ENCODE data around the gene RAB38.

The RAB38 gene

DNA sequence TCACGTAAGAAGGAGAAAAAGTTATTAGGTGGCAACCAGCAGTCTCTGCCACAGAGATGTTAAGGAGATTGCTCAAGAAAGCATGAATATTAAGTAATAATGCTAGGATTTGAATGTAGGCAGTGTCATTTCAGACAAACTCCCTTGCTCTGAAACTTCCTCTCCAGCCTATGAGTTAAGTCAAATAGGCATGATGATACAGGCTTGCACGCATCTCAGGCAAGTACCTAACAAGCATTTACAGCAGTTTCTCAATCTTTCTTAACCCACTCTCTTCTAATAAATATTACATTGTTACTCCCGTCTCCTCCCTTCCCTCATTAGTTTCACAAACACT is 72.7 kb downstream of the RAB38 start:
- no peak for DNase-seq

DNA sequence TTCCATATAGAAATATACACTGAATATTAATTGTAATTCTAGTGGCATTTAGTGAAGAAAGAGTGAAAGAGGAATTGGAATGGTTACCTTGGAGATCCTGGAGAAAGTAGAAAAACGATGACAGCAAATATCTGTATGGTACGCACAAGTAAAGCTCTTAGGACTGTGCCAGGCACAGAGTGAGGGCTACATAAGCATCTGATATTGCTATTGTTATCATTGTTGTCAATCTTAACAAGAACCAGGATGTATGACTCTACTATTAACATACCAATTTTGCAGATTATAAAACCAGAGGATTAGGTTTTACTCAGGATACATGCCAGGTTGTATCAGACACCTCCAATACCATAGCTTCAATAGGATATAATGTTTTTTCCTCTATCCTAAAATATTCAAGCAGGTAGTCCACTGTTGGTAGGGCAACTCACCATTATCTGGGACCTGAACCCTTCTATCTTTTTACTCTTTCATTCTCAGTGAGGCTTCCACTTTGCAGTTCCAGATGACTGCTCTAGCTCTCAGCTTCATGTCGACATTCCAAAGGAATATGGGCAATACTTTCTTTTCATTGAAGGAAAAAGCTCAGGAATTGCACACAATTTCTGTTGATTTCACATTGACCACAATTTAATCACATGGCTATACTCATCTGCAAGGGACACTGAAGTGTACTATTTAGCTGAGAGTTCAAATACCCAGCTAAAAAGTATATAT is 73.2 kb downstream of the RAB38 start:
- DNase-seq: no peak

DNA sequence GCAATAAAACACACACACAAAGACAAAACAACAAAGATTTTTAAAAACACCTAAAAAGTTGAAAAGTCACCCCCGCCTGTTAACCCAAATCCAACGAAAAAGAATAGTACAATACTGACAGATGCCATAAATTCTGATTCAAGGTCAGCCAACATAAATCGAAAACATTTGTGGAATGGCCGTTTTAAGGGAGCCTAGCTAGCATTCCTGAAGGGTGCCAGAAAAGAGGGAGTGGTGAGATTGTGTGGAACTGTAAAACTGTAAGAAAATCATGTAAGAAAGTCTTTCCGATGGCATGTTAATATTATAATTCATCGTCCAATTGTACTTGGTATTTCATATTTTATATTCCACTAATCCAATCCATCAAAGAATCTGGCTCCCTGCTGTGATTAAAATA is 75.1 kb downstream of the RAB38 start:
- DNase-seq: no peak

DNA sequence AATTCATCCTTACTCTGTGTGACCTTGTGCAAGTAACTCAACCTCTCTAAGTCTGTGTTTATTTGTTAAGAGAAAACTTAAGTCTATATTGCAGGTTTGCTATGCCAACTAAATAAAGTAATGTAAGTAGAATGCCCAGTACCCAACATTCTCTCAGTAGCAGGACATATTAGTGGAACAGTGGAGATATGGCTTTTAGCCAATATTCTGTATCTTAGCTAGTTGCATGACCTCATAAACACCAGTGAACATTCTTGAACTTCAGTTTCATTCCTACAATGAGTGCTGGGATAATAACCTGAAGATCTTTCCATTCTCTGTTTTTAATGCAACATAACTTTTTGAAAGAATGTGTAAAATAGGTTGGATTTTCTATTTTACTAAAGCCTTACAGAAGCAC is 77.0 kb downstream of the RAB38 start:
- no peak for DNase-seq

DNA sequence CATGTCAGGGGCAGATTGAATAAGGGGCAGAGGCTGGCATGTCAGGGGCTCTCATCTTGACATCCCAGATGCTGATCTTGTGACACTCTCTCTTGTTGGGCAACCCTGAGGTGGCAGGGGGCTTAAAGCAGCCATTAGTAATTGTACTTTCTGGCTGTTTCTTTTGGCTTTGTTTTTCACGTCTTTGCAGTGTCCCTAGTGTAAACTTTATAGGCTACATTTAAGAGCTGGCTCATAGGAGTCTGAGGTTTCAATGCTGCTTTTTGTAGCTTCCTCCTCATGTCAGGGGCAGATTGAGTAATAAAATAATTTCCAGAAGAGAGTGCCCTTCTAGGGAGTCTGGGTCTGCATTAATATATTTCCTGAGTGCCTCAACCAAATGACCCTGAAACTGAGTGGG is 86.1 kb downstream of the RAB38 start:
- DNase-seq: no peak

DNA sequence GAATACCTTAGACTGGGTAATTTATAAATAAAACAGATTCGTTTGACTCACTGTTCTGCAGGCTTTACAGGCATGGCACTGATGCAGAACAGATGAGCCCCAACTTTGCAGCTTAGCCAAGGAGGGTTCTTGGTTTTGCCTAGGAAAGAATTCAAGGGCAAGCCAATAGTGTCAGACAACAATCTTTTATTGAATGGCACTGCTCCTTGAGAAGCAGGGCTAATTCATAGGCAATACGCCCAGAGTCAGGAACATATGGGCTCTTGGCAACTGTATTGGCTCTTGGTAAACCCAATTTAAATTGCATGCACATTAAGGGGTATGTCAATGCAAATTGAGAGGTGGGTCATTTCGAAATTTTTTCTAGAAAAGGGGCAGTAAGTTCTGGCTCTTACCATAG is 87.9 kb downstream of the RAB38 start:
- DNase-seq: no peak

DNA sequence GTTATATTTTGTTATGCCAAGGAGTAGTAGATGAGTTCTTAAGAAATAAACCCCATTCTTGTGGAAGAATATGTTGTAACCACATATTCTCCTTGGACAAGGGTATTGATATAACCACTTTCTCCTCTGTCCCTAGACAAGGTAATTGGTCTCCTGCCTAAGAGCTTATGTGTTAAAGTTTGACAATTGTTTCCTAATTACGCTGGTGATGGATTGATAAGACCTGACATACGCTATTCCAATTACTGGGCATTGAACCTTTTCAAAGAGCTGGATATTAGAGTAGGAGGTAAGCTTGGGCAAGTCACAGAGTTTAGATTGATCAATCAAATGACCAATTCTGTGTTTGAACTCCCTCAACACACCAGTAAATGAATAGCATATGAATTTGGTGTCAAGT is 88.9 kb downstream of the RAB38 start:
- DNase-seq: no peak

DNA sequence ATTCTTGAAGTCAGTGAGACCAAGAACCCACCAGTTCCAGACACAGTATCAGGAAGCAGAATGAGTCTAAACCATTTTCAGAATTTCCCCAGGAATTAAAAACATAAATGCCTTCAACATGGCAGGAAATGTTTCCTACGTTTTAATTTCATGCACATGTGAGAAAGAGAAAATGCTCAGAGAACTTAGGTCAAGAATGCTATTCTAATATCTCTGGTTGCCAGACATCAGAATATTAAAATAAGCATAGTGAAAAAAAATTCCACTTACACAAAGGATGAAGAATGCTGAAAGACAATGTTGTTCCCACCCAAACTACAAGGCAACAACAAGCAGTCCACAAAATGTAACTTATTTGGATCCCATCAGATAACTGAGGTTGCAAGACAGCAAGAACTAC is 104.8 kb downstream of the RAB38 start:
- DNase-seq: no peak

DNA sequence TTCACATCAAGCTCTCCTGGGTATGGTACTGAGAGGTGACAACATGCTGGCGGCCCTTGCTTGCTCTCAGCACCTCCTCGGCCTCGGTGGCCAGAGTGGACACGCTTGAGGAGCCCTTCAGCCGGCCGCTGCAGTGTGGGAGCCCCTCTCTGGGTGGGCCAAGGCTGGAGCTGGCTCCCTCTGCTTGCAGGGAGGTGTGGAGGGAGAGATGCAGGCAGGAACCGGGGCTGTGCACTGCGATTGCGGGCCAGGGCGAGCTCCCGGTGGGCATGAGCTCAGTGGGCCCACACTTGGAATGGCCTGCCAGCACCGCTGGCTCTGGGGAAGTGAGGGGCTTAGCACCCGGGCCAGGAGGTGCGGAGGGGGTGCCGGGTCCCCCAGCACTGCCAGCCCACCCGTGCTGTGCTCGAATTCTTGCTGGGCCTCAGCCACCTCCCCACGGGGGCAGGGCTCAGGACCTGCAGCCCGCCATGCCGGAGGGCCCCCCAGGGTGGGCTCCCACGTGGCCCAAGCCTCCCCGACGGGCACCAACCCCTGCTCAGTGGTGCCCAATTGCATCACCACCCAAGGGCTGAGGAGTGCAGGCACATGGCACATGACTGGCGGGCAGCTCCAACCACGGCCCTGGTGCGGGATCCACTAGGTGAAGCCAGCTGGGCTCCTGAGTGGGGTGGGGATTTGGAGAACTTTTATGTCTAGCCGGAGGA is 106.2 kb downstream of the RAB38 start:
- DNase-seq: no peak

DNA sequence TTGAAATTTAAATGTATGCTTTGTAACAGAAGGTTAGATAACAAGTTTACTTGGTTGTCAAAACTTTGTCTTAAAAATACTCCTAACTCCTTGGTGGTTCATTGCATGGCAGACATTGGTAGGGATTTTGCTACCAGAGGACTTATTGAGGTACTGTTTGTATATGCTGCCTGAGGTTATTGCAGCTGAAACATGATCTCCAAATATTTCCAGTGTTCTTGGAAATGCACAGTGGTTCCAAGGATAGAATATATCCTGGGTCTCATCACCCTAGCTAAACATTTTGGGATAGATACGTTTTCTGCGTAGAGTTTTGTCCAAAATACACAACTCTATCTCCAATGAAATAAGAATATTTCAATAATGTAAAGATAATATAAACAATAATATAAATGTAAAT is 109.2 kb downstream of the RAB38 start:
- DNase-seq: no peak

DNA sequence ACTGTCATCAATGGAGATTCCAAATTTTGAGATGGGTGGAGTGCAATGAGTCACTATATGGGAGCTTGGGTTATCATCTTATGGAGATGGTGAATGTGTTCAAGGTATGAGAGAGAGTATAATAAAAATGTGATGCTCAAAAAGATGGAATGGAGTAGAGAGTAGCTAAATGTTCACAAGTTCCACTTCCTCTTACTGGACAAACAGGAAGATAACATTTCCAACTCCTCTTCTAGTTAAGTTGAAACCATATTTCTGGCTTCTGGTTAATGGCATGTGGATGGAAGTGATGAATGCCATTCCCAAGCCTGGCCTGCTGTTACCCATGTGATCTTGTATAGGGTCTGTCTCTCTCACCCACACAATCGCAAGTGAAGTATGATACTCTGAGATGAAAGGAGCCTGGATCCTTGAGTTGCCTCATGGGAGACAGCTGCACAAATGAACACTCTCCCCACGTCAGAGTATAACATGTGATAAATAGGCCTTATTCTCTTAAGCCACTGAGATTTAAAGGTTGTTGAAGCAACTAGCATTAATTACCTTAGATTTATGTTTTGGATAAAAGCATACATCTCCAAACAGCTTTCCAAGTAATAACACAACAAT is 111.0 kb downstream of the RAB38 start:
- no peak for DNase-seq
